Upper lobe of left lung (tissue), 6 donors: ENCODE results near the gene ASIP. TPM values are rescaled to one million over a fixed set of nuclear protein-coding genes. Genes with fewer than 3 reads are reported as not detected.

ENCODE experiments used
- ATAC-seq, 2 donors: fragments of 200-7000 bp; cut with Tn5 transposase; one replicate each; pipeline ENCODE4 v1.9.1; 2022; ENCODE audit warnings: mild to moderate bottlenecking in 2 of 2, moderate library complexity in 2 of 2; ENCODE audit not compliant: low FRiP score in 2 of 2
- DNase-seq, 2 donors: peaks; one replicate each; pipeline ENCODE4 v3.0.0-alpha.2; 2019 to 2020
- H3K27ac ChIP-seq, 4 donors: fragments of 200-600 bp; sonication (generic); one replicate each; pipeline ENCODE4 v1.5.1; 2016 to 2019
- H3K27me3 ChIP-seq, 4 donors: fragments of 200-600 bp; sonication (generic); one replicate each; pipeline ENCODE4 v1.5.1; 2017 to 2019
- H3K36me3 ChIP-seq, 4 donors: fragments of 200-600 bp; sonication (generic); one replicate each; pipeline ENCODE4 v1.5.1; 2016 to 2019
- H3K4me1 ChIP-seq, 4 donors: fragments of 200-600 bp; sonication (generic); one replicate each; pipeline ENCODE4 v1.5.1; 2018 to 2019
- H3K4me3 ChIP-seq, 4 donors: fragments of 200-600 bp; sonication (generic); one replicate each; pipeline ENCODE4 v1.5.1; 2017 to 2019; ENCODE audit warnings: mild to moderate bottlenecking in 2 of 4, moderate library complexity in 1 of 4
- H3K9me3 ChIP-seq, 4 donors: fragments of 200-600 bp; sonication (generic); one replicate each; pipeline ENCODE4 v1.5.1; 2018 to 2019
- EP300 ChIP-seq, 4 donors: sonication (generic); formaldehyde crosslinking; IDR thresholded peaks; one replicate each; pipeline ENCODE4 v1.5.1; 2017; ENCODE audit warnings: antibody characterized with exemption in 4 of 4, control low read depth in 2 of 4
- POLR2A ChIP-seq, 4 donors: fragments of 450-650 bp; IDR thresholded peaks; one replicate each; pipeline ENCODE4 v1.5.1; 2016 to 2017; ENCODE audit warnings: antibody characterized with exemption in 4 of 4, mild to moderate bottlenecking in 2 of 4
- POLR2AphosphoS5 ChIP-seq, 2 donors: sonication (generic); formaldehyde crosslinking; IDR thresholded peaks; one replicate each; pipeline ENCODE4 v1.5.1; 2017; ENCODE audit warnings: antibody characterized with exemption in 2 of 2
- WGBS, 2 donors: methylation state at CpG; one replicate each; pipeline ENCODE4 v1.1.5; 2017 to 2018; 5-methylcytosine and 5-hydroxymethylcytosine counted together
- total RNA-seq, 6 donors: library from RNA; depleted of rRNA in 4 of 6; stranded (reverse); fragments of >200 nt in 4 of 6; gene quantifications; one replicate each; pipeline versions ENCODE4 v1.1.0 to v1.2.1, GENCODE V29; 2016 to 2021
- TF ChIP-seq, protein P1 (sequence below), 6 experiments: fragments of 450-650 bp in 4 of 6; fragments of 200-600 bp in 2 of 6; sonication (generic) in 2 of 6; IDR thresholded peaks; one replicate each; pipeline ENCODE4 v1.5.1; 2016 to 2019; ENCODE audit warnings: antibody characterized with exemption in 6 of 6
- donor health status: DM: no; HTN: no; CAD: no; lungs with moderate emphysema.
- donor health status: DM: no; HTN: yes; CAD: no; lungs with severe emphysema.

Gene ASIP
- total RNA-seq, 6 donors from 2014 or later: 0.47 to 0.54 TPM; not detected in 4

DNA sequence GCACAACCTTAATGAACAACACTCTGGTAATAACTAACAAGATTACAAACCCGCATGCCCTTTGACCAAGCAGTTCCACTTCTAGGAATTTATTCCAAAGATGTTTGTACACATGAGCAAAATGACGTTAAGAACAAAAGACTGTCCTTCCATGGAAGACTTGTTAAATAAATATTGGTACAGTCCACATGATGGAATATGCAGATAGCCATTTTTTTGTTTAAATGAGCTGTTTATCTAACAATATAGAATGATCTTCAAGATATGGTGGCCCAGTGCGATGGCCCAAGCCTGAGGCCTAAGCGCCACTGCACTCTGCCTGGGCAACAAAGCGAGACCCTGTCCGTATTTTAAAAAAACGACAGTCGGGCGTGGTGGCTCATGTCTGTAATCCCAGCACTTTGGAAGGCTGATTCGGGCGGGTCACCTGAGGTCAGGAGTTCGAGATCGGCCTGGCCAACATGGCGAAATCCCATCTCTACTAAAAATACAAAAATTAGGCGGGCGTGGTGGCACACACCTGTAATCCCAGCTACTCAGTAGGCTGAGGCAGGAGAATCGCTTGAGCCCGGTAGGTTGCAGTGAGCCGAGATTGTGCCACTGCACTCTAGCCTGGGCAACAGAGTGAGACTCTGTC lies 69.4 kb downstream of the ASIP start:
- ATAC-seq: no peak
- WGBS, 2 donors: 87 to 88% methylated on average over 19 of the region's 19 CpGs

DNA sequence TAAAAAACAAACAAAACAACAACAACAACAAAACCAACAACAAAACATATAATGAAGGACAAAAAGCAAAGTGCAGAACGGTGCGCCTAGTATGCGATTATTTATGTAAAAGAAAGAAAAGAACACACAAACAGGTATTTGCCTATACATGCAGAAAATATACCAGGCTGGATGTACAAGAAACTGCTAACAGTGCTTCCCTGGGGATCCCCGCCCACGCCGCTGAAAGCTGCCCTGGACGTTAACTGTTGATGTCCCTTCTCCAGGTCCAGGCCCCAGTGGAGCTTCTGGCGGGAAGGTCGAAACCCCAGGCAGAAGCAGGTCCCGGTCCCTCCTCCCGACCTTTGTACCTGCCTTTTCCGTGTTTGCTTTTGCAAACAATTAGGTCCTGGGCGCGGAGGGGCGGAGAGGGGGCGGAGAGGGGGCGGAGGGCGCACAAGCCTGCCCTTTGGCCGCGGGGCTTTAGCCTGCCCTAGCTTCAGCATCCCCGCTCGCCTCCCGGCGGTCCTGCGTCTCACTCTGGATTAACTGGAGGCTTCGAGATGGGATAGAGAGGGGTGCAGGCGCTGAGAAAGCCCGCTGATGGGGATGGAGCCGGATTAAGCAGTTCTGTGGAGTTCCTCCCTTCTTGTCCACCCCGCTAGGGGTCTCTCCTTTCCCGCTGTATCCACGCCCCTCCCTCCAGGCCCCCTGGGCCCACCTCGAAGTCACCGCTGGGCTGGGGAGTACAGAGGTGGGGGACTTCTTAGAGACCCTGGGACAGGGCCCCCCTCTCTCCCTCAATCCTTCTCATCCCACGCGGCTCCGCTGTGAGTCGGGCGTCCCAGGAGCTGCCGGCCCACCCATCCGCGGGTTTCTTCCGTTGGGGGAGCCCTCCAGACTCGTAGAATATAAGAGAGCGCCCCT lies 70.1 kb downstream of the ASIP start:
- H3K27ac ChIP-seq: no peak overlapping the region
- DNase-seq (peak in 1 of 2 donors; percentile 70), ATAC-seq (peak; percentile 23 to 40)
- H3K4me1 ChIP-seq: peaks cover 10 to 20% (median 19%) of the 10 kb centered on the region in 4 donors
- no peaks in the 10 kb centered on the region for H3K36me3 ChIP-seq
- H3K27me3 ChIP-seq: peaks cover 0 to 13% (median 5%) of the 10 kb centered on the region in 4 donors
- TF ChIP-seq EP300 (IDR thresholded peaks at IDR 0.05) (no peak), POLR2AphosphoS5 (IDR thresholded peaks at IDR 0.05) (no peak), POLR2A (IDR thresholded peaks at IDR 0.05) (no peak)
- TF ChIP-seq, protein P1, sequence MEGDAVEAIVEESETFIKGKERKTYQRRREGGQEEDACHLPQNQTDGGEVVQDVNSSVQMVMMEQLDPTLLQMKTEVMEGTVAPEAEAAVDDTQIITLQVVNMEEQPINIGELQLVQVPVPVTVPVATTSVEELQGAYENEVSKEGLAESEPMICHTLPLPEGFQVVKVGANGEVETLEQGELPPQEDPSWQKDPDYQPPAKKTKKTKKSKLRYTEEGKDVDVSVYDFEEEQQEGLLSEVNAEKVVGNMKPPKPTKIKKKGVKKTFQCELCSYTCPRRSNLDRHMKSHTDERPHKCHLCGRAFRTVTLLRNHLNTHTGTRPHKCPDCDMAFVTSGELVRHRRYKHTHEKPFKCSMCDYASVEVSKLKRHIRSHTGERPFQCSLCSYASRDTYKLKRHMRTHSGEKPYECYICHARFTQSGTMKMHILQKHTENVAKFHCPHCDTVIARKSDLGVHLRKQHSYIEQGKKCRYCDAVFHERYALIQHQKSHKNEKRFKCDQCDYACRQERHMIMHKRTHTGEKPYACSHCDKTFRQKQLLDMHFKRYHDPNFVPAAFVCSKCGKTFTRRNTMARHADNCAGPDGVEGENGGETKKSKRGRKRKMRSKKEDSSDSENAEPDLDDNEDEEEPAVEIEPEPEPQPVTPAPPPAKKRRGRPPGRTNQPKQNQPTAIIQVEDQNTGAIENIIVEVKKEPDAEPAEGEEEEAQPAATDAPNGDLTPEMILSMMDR (IDR thresholded peaks at IDR 0.05): no peak
- peak overlapping the region in 2 of 4 donors; percentile 0 to 10 for H3K4me3 ChIP-seq
- WGBS, 2 donors: 15 to 24% methylated on average over 17 to 40 of the region's 45 CpGs
- H3K9me3 ChIP-seq: no peaks in the 10 kb centered on the region

More for the DNA sequence above, 69.4 kb downstream of the ASIP start:
- DNase-seq: no peak
- TF ChIP-seq EP300 (IDR thresholded peaks at IDR 0.05) (no peak), POLR2A (IDR thresholded peaks at IDR 0.05) (no peak), POLR2AphosphoS5 (IDR thresholded peaks at IDR 0.05) (no peak)
- TF ChIP-seq, protein P1 (IDR thresholded peaks at IDR 0.05): no peak
- H3K27ac ChIP-seq: no peak overlapping the region
- H3K4me3 ChIP-seq: no peak overlapping the region
- peaks cover 0 to 13% (median 5%) of the 10 kb centered on the region in 4 donors for H3K27me3 ChIP-seq
- H3K4me1 ChIP-seq: peaks cover 10 to 20% (median 19%) of the 10 kb centered on the region in 4 donors
- H3K9me3 ChIP-seq: no peaks in the 10 kb centered on the region
- H3K36me3 ChIP-seq: no peaks in the 10 kb centered on the region

DNA sequence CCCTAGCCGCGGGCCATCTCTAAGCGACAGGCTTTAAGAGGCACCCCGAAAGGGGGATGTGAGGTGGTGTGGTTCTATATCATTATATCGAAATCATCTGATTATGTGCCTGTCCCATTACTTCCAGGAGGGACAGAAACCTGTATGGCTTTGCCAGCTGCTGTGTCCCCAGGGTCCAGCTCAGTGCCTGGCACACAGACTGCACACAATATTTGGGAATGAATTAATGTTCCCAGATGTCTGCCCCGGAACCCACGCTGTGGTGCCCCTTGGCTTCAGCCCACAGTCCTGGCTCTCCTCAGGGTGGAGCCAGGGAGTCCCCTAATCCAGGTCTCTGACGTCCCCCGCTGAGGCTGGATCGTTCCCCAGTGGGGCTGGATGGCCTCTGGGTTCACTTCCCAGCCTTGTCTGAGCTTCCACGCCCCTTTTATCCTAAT lies 70.8 kb downstream of the ASIP start:
- ATAC-seq (peak in 1 of 2 donors; percentile 27), DNase-seq (no peak)
- Histone ChIP-seq H3K36me3 (no peaks in the 10 kb centered on the region), H3K9me3 (no peaks in the 10 kb centered on the region), H3K4me1 (peaks cover 10 to 20% (median 19%) of the 10 kb centered on the region in 4 donors), H3K27me3 (peaks cover 0 to 13% (median 5%) of the 10 kb centered on the region in 4 donors), H3K4me3 (peak overlapping the region in 1 of 4 donors; percentile 0), H3K27ac (no peak overlapping the region)
- WGBS, 2 donors: 15 to 17% methylated on average over 9 to 11 of the region's 11 CpGs
- TF ChIP-seq POLR2A (IDR thresholded peaks at IDR 0.05): no peak
- TF ChIP-seq POLR2AphosphoS5 (IDR thresholded peaks at IDR 0.05): no peak
- TF ChIP-seq, protein P1 (IDR thresholded peaks at IDR 0.05): no peak
- no peak for TF ChIP-seq EP300 (IDR thresholded peaks at IDR 0.05)

DNA sequence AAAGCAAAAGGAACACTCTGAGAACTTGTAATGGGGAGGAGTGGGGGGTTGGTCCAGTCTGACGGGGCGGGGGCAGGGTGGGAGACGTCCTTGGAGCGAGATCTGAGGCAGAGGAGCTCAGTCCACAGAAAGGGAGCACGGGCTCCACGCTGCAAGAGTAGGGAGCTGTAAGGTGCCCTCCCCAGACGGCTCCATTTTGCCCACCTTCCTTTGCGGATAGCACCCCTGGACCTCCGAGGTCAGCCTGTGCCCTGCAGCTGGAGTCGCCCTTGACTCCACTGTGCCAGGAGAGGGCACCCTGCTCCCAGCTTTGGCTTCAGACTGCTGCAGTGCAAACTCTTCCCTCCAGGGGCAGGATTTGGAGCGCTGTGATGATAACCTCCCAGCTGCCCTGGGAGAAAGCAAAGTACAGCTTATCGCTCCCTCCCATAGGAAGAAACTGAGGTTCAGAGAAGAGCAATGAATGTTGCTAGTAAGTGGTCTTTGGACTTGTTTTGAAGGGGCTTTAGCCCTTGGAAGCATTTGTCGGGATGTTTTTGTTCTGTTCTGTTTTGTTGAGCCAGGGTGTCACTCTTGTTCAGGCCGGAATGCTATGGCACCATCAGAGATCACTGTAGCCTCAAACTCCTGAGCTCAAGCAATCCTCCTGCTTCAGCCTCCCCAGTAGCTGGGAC lies 71.5 kb downstream of the ASIP start:
- ATAC-seq (peak; percentile 97 to 99), DNase-seq (peak in 1 of 2 donors; percentile 90)
- Histone ChIP-seq H3K4me1 (peaks cover 10 to 20% (median 19%) of the 10 kb centered on the region in 4 donors), H3K36me3 (no peaks in the 10 kb centered on the region), H3K9me3 (no peaks in the 10 kb centered on the region), H3K27me3 (peaks cover 0 to 13% (median 5%) of the 10 kb centered on the region in 4 donors), H3K27ac (no peak overlapping the region), H3K4me3 (peak overlapping the region in 2 of 4 donors; percentile 13 to 25)
- no peak for TF ChIP-seq EP300 (IDR thresholded peaks at IDR 0.05)
- TF ChIP-seq POLR2AphosphoS5 (IDR thresholded peaks at IDR 0.05): peak in 1 of 2 donors; percentile 9
- TF ChIP-seq POLR2A (IDR thresholded peaks at IDR 0.05): no peak
- TF ChIP-seq, protein P1 (IDR thresholded peaks at IDR 0.05): peak; percentile 97 to 100 (median 99)
- WGBS, 2 donors: 12 to 16% methylated on average over 11 to 13 of the region's 14 CpGs
